Measurements from ENCODE around the gene MXRA8. TPM values are rescaled to one million over a fixed set of nuclear protein-coding genes. Genes with fewer than 3 reads are reported as not detected.

Gene MXRA8
- total and polyA plus RNA-seq, 8 donors, result 23.3 to 203 (median 42.9) TPM

GRCh38 chr1:1335283-1335682, 23.1 kb downstream of the MXRA8 start:
- H3K9me3 ChIP-seq, result no peaks in the 10 kb centered on the region
- peaks cover 21 to 56% (median 52%) of the 10 kb centered on the region in 4 donors for H3K36me3 ChIP-seq
- TF ChIP-seq CTCF (IDR thresholded peaks at IDR 0.05) (no peak), POLR2A (IDR thresholded peaks at IDR 0.05) (no peak), EP300 (IDR thresholded peaks at IDR 0.05) (no peak), POLR2AphosphoS5 (IDR thresholded peaks at IDR 0.05) (no peak)
- DNase-seq, result no peak
- H3K27ac ChIP-seq, result no peak overlapping the region
- 73 to 87% (median 78%) methylated on average over 9 to 16 of the region's 16 CpGs for WGBS, 5 donors
- H3K4me3 ChIP-seq, result no peak overlapping the region
- H3K4me1 ChIP-seq, result peaks cover 11 to 46% (median 42%) of the 10 kb centered on the region in 4 donors
- no peaks in the 10 kb centered on the region for H3K27me3 ChIP-seq
- intact Hi-C loops (cut with DNase I; ENCODE audit: low total_unique reads), result no loop called here

- peaks cover 11 to 46% (median 43%) of the 10 kb centered on the region in 4 donors for H3K4me1 ChIP-seq
- WGBS, 5 donors, result 63 to 83% (median 72%) methylated on average over 1 to 11 of the region's 11 CpGs
- H3K4me3 ChIP-seq, result no peak overlapping the region
- intact Hi-C loops (cut with DNase I; ENCODE audit: low total_unique reads), result no loop called here
- H3K27me3 ChIP-seq, result no peaks in the 10 kb centered on the region
- peaks cover 17 to 52% (median 47%) of the 10 kb centered on the region in 4 donors for H3K36me3 ChIP-seq
- no peak overlapping the region for H3K27ac ChIP-seq
- DNase-seq, result no peak
- no peak for TF ChIP-seq POLR2AphosphoS5 (IDR thresholded peaks at IDR 0.05)
- TF ChIP-seq EP300 (IDR thresholded peaks at IDR 0.05), result no peak
- no peak for TF ChIP-seq POLR2A (IDR thresholded peaks at IDR 0.05)
- no peak for TF ChIP-seq CTCF (IDR thresholded peaks at IDR 0.05)
- no peaks in the 10 kb centered on the region for H3K9me3 ChIP-seq
These were observed 23.5 kb downstream of the MXRA8 start for GRCh38 chr1:1334835-1335234.

GRCh38 chr1:1333551-1334241, 24.7 kb downstream of the MXRA8 start:
- peak overlapping the region in 1 of 5 donors; percentile 2 for H3K27ac ChIP-seq
- no peaks in the 10 kb centered on the region for H3K9me3 ChIP-seq
- peaks cover 9 to 42% (median 40%) of the 10 kb centered on the region in 4 donors for H3K36me3 ChIP-seq
- H3K4me1 ChIP-seq, result peaks cover 11 to 45% (median 42%) of the 10 kb centered on the region in 4 donors
- H3K27me3 ChIP-seq, result no peaks in the 10 kb centered on the region
- no peak for TF ChIP-seq CTCF (IDR thresholded peaks at IDR 0.05)
- TF ChIP-seq POLR2A (IDR thresholded peaks at IDR 0.05), result no peak
- TF ChIP-seq EP300 (IDR thresholded peaks at IDR 0.05), result no peak
- TF ChIP-seq POLR2AphosphoS5 (IDR thresholded peaks at IDR 0.05), result no peak
- no peak overlapping the region for H3K4me3 ChIP-seq
- DNase-seq, result no peak
- 76 to 88% (median 83%) methylated on average over 5 to 36 of the region's 36 CpGs for WGBS, 5 donors
- intact Hi-C loops (cut with DNase I; ENCODE audit: low total_unique reads), result no loop called here

- WGBS, 5 donors, result 46 to 77% (median 55%) methylated on average over 18 to 48 of the region's 48 CpGs
- intact Hi-C loops (cut with DNase I; ENCODE audit: low total_unique reads), result no loop called here
- TF ChIP-seq EP300 (IDR thresholded peaks at IDR 0.05), result no peak
- peak in 1 of 3 donors; percentile 34 for TF ChIP-seq POLR2AphosphoS5 (IDR thresholded peaks at IDR 0.05)
- peak in 1 of 2 donors; percentile 80 for DNase-seq
- Histone ChIP-seq H3K27me3 (no peaks in the 10 kb centered on the region), H3K9me3 (no peaks in the 10 kb centered on the region), H3K4me3 (no peak overlapping the region), H3K4me1 (peaks cover 11 to 41% (median 37%) of the 10 kb centered on the region in 4 donors), H3K36me3 (peaks cover 8 to 42% (median 40%) of the 10 kb centered on the region in 4 donors), H3K27ac (peak overlapping the region in 1 of 5 donors; percentile 2)
These were observed 25.4 kb downstream of the MXRA8 start for GRCh38 chr1:1332774-1333480.
